Ovary (tissue), 3 donors: ENCODE data around the gene CLRN2.

Source experiments
- CTCF ChIP-seq, 3 donors: fragments of 450-650 bp in 2 of 3; fragments of 200-600 bp in 1 of 3; IDR thresholded peaks; one replicate each; pipeline versions ENCODE4 v1.5.1 to v1.8.0; 2016 to 2022; ENCODE audit warnings: antibody characterized with exemption in 3 of 3, mild to moderate bottlenecking in 1 of 3
- EP300 ChIP-seq: sonication (generic); formaldehyde crosslinking; IDR thresholded peaks from one replicate; pipeline ENCODE4 v1.6.1; 2017; ENCODE audit warnings: antibody characterized with exemption
- donor health status: DM: no; HTN: no; CAD: no.

DNA sequence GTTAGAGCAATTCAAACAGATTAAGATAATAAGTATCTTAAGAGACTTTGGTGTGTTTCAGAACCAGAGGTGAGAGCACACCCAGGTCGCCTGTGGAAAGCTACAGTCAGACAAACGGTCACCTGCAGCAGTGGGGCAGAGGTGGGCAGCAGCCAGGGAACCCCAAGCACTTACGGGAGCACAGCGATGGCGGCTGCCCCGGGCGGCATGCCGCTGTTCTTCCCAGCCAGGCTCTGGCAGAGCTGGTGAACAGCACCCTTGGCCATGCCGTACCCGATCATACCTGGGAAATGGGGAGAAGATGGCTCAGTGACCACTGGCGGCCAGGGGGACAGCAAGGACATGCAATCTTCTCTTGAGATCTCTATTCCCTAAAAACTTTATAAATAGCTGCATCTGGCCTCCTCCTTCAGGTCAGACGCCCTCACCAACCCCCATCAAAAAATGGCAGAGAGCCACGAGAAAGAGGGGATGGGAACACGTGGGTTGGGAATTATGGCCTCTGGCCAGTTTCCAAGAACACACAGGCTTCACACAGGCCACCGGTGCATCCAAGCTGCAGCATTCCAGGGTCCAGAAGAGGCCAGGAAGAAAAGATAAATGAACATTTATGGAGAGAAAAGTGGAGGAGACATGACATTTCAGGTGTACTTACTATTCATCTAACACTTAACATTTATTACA lies 22.8 kb upstream of the CLRN2 start:
- no peak for TF ChIP-seq CTCF (IDR thresholded peaks at IDR 0.05)
- no peak for TF ChIP-seq EP300
